ENCODE data around the gene ARHGAP26. TPM values are rescaled to one million over a fixed set of nuclear protein-coding genes. Genes with fewer than 3 reads are reported as not detected.

Gene ARHGAP26
- total RNA-seq, 1 experiment from 2014 or later: 5.9 TPM

DNA sequence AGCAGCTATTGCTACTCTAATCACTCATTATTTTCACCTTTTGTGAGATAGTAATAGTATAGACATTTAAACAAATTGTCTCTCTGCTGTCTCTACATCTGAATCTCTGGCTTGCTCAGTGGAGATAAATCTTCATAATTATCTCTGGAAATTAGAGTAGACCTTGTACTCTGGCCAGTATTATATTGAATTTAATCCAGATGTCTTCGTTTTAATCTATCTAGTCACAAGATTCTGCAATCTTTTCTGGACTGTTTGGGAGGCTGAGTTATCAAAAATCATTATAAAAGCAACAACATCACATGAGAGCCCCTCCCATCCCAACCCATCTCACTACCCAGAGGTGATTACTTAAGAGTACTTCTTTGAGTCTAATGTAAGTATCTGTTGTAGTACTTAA is 19.0 kb downstream of the ARHGAP26 start:
- H3K36me3 ChIP-seq (replicated peaks; ENCODE audit: control insufficient read depth, insufficient read depth, low read length): no peaks in the 10 kb centered on the region
- DNase-seq: no peak
- H3K4me3 ChIP-seq (ENCODE audit: insufficient read depth, low read depth, low read length): no peak overlapping the region
- no peaks in the 10 kb centered on the region for H3K27me3 ChIP-seq (ENCODE audit: control insufficient read depth, insufficient read depth, low read length)

DNA sequence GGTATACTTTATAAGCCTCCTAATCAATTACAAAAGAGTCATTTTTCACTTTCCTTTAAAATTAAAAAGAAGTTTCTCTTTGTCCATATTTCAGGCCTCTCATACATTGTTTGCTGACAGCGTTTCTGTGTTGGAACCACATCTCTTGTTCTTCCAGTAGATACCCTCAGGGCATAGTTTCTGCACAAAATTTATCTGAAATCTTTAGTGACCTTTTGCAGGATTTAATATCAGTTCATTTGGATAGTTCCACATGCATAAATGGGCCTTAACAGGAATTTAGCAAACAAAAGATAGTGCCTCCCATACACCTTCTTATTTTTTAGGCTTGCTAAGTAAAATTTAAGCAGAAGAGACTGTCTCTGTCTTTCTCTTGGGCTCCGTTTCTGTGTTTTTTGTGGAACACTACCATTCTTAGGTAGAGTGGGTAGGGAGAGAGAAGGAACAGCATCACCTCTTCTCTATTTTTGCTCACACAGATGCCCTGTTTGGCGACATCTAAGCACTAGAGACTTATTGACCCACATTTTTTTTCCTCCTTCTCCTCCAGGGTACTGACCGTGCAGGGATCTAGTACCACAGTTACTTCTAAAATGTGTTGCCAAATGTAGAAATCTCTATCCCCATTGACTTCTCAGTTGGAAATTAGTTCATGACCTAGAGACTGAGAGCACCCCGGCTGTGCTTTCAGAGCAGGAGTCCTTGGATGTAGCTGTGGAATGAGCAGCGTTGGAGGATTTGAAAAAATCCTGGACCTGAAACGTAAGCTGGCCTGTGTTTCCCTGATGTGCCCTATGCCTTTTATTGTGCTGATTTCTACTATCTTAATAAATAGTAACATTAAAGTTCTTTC is 22.1 kb downstream of the ARHGAP26 start:
- DNase-seq: no peak
- no peaks in the 10 kb centered on the region for H3K36me3 ChIP-seq (replicated peaks; ENCODE audit: control insufficient read depth, insufficient read depth, low read length)
- no peak overlapping the region for H3K4me3 ChIP-seq (ENCODE audit: insufficient read depth, low read depth, low read length)
- no peaks in the 10 kb centered on the region for H3K27me3 ChIP-seq (ENCODE audit: control insufficient read depth, insufficient read depth, low read length)

DNA sequence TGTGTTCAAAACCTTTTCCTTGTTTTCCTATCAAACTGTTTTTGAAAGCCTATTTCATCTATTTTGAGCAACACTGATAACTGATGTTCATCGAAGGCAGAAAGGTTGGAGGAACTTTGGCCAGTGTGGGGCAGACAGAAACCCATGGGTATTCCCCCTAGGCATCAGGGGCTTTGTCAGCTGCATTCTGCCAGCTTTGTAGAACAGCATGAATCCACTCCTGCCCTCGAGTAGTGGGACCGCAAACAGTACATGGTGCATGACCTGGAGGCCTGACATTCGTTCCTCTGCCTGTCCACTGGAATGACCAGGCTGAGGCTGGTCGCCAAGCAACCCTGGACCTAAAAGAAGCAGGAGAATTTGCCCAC is 22.7 kb downstream of the ARHGAP26 start:
- Histone ChIP-seq H3K36me3 (replicated peaks; ENCODE audit: control insufficient read depth, insufficient read depth, low read length) (no peaks in the 10 kb centered on the region), H3K4me3 (ENCODE audit: insufficient read depth, low read depth, low read length) (no peak overlapping the region), H3K27me3 (ENCODE audit: control insufficient read depth, insufficient read depth, low read length) (no peaks in the 10 kb centered on the region)
- DNase-seq: no peak

DNA sequence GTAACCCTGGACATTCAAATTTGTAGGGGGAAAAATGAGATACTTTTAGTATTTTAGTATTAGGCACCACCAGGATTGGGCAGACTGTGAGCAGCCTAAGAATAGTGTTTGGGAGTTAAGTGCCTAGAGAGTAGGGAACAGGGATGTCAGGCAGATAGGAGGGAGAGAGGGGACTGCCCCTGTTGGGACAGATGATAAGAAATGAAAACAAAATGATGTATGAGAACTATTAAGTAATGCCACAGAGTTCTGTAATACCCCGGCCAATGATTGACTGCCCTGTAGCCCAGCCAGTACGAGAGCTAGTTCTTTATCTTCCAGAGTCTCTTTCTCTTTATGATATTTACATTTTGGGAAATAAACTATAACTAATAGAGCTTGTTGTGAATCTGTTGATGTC is 24.4 kb downstream of the ARHGAP26 start:
- Histone ChIP-seq H3K27me3 (ENCODE audit: control insufficient read depth, insufficient read depth, low read length) (no peaks in the 10 kb centered on the region), H3K4me3 (ENCODE audit: insufficient read depth, low read depth, low read length) (no peak overlapping the region), H3K36me3 (replicated peaks; ENCODE audit: control insufficient read depth, insufficient read depth, low read length) (no peaks in the 10 kb centered on the region)
- DNase-seq: no peak

DNA sequence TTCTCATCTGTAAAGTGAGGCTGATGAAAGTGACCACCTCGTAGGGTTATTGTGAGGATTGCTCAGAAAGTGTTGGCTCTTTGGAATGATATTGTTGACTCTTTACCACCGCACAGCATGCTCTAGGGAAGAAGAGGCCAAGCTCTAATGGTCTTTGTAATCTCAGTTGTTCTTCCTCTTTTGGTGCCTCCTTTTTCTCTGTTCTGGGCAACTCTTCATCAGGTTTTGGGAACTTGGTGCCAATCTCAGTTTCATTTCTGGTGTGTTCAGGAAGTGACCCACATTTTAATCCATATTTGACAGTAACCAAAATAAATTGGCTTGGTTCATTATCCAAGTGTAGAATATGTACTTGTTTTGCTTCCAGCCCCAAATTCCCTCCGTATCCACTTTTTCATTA is 25.1 kb downstream of the ARHGAP26 start:
- Histone ChIP-seq H3K27me3 (ENCODE audit: control insufficient read depth, insufficient read depth, low read length) (no peaks in the 10 kb centered on the region), H3K36me3 (replicated peaks; ENCODE audit: control insufficient read depth, insufficient read depth, low read length) (no peaks in the 10 kb centered on the region), H3K4me3 (ENCODE audit: insufficient read depth, low read depth, low read length) (no peak overlapping the region)
- no peak for DNase-seq

DNA sequence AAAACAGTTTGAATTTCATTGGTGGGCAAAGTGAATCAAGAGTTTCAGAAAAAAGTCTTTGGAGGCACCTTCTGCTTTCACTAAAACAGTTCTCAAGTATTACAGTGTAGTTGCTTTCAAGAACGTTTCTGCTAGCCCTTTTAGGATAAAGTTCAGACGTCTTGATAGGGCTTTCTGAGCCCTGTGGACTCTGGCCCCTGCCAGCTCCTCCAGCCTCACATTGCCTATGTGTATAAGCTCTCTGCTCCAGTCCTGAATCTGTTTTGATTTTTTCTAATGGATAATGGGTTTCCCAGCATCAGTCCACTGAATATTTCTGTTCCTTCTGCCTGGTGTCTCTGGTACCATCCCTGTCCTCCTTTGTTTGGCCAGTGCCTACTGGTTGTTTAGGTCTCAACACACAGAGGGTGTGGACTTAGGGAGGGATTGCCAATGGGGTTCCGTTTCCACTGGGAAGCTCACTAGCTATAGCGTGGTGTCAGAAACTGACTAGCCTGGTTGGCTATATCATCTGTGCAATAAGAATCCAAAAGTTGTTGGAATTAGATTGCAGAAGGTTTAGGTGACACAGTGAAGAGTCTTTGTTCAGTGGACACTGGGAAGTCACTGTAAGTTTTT is 26.4 kb downstream of the ARHGAP26 start:
- Histone ChIP-seq H3K27me3 (ENCODE audit: control insufficient read depth, insufficient read depth, low read length) (no peaks in the 10 kb centered on the region), H3K36me3 (replicated peaks; ENCODE audit: control insufficient read depth, insufficient read depth, low read length) (no peaks in the 10 kb centered on the region), H3K4me3 (ENCODE audit: insufficient read depth, low read depth, low read length) (no peak overlapping the region)
- no peak for DNase-seq

DNA sequence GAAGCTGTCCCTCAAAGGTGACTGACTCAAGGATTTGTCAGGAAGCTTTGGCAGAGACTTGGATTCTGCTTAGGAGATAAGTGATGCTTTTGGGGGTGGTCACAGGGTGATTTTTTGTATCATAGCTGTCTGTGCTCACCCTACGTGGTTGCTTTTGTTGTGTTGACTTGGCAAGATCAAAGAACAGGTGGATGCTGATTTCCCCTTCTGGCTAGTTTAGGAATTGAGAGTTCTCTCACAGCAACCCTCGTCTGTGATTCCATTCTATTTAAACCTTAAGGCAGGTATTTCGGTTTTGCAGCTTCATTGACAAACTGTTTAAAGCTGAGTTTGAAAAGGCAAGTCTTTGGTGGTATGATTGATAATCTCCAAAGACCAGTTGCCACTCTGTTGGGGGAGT is 27.2 kb downstream of the ARHGAP26 start:
- Histone ChIP-seq H3K36me3 (replicated peaks; ENCODE audit: control insufficient read depth, insufficient read depth, low read length) (no peaks in the 10 kb centered on the region), H3K27me3 (ENCODE audit: control insufficient read depth, insufficient read depth, low read length) (no peaks in the 10 kb centered on the region), H3K4me3 (ENCODE audit: insufficient read depth, low read depth, low read length) (no peak overlapping the region)
- no peak for DNase-seq

DNA sequence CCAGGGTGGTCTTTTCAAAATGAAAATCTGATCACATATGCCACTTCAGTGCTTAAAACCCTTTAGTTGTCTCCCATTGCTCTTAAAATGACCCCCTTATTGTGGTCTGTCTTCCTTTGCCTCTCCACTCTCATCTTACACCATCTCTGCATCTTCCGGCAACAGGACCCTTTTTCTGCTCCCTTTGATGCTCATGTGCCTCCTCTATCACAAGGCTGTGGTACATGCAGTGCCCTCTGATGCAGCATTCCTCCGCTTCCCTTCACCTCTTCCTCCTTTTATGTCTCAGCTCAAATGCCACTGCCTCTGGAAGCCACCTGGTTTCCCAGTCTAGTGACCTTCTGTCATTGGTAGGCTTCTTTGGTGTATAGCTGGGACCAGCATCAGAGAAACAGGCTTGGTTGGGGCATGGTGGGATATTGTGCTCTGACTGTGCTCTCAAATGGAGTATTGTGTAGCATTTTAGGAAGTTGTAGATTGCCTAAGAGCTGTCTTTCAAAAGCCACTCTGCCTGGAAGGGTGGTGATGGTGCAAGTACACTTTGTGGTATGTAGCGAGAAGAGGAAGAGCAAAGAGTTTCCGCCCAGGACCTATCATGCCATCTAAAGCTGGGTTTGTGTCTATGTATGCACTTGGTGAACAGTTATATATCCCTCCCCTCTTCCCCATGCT is 28.1 kb downstream of the ARHGAP26 start:
- no peak overlapping the region for H3K4me3 ChIP-seq (ENCODE audit: insufficient read depth, low read depth, low read length)
- DNase-seq: no peak
- H3K27me3 ChIP-seq (ENCODE audit: control insufficient read depth, insufficient read depth, low read length): no peaks in the 10 kb centered on the region
- H3K36me3 ChIP-seq (replicated peaks; ENCODE audit: control insufficient read depth, insufficient read depth, low read length): no peaks in the 10 kb centered on the region

DNA sequence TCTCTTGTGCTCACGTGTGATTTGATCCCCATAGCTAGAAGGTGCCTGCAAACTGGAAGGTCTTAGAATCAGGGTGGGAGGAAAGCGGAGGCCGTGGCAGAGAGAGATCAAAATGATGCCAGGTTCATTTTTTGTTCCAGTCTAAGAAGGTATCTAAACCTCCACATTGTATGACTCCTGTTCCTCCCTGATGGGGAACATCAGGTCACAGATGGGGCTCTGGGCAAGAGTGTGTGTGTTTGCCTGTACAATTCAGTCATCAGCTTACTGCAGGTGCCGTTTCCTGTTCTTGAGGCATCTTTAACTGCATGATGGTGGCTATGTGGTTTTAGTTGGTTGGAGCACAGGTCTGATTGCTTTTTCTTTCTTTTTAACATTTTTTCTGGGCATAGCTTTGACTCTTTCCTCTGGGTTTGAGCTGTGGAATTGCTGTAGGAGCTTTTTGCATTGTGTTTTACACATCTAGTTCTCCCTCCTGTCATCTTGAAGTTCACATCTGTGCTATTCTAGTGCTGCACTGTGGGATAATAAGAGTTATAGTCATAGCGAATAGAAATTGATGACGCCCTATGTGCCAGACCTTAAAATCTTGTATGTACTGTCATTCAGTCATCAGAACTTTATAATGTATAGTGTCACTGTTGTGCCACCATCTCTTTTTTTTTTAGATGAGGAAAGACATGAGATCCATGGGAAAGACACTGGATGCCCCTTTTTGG is 30.8 kb downstream of the ARHGAP26 start:
- H3K36me3 ChIP-seq (replicated peaks; ENCODE audit: control insufficient read depth, insufficient read depth, low read length): no peaks in the 10 kb centered on the region
- no peaks in the 10 kb centered on the region for H3K27me3 ChIP-seq (ENCODE audit: control insufficient read depth, insufficient read depth, low read length)
- no peak for DNase-seq
- H3K4me3 ChIP-seq (ENCODE audit: insufficient read depth, low read depth, low read length): no peak overlapping the region

DNA sequence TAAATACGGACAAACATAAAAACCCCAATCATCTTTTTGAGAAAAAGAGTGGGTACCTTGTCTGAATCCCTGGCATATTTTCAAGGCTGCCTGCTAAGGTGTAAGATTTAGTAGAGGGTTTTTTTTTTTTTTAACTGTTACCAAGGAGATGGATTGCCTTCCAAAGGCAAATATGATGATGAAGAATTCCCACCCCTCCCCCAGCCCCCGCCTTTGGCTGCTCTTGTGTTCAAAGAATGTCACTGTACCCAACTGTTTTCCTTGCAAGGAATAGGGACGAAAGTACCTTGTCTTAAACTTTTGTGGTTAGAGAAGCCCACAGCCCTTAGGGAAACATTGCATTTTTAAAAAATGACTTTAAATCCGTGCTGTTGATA is 31.3 kb downstream of the ARHGAP26 start:
- Histone ChIP-seq H3K4me3 (ENCODE audit: insufficient read depth, low read depth, low read length) (no peak overlapping the region), H3K36me3 (replicated peaks; ENCODE audit: control insufficient read depth, insufficient read depth, low read length) (no peaks in the 10 kb centered on the region), H3K27me3 (ENCODE audit: control insufficient read depth, insufficient read depth, low read length) (no peaks in the 10 kb centered on the region)
- no peak for DNase-seq

DNA sequence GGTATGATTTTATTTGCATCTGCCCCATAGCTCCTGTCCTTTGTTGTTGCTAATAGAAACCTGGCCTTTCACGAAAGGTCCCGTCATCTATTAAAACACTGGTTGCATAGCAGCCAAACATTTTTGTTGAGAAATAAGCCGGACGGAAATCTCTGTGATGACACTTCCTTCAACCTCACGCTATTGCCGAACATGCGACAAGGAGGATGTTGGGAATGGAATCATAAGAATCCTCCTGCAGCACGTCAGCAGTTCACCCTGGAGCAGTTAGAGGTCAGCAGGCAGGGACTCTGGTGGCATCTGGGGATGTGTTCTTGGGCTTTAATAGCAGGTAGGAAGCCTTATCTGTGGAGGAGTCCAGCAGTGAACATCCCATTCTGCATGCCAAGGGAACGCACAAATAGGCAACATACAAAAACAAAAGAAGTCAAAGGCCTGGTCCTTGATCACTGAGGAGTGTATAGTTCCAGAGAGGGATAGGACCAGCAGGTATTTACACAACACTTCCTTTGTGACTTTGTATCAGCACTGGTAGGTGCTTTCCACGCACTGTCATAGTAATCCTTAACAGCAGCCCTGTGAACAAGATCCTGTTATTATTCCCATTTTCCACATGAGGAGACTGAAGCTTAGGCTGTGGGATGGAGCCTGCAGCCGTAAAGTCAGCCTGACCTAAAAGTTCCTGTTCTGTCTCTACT is 33.4 kb downstream of the ARHGAP26 start:
- no peak for DNase-seq
- H3K27me3 ChIP-seq (ENCODE audit: control insufficient read depth, insufficient read depth, low read length): no peaks in the 10 kb centered on the region
- no peaks in the 10 kb centered on the region for H3K36me3 ChIP-seq (replicated peaks; ENCODE audit: control insufficient read depth, insufficient read depth, low read length)
- H3K4me3 ChIP-seq (ENCODE audit: insufficient read depth, low read depth, low read length): no peak overlapping the region

DNA sequence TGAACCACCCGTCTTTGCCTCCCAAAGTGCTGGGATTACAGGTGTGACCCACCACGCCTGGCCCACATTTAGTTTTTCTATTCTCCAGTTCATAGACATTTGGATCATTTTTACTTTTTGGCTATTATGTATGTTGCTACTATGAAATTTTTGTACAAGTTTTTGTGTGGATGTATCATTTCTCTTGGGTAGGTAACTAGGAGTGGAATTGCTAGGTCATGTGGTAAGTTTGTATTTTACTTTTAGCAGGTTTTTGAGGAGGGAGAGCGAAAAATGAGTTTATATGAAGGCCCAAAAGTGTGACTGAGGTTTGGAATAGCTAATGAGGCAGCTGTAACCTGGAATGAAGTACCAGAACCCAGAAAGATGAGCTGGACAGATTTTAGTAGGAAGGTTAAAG is 35.2 kb downstream of the ARHGAP26 start:
- H3K27me3 ChIP-seq (ENCODE audit: control insufficient read depth, insufficient read depth, low read length): no peaks in the 10 kb centered on the region
- H3K36me3 ChIP-seq (replicated peaks; ENCODE audit: control insufficient read depth, insufficient read depth, low read length): no peaks in the 10 kb centered on the region
- H3K4me3 ChIP-seq (ENCODE audit: insufficient read depth, low read depth, low read length): no peak overlapping the region
- no peak for DNase-seq

DNA sequence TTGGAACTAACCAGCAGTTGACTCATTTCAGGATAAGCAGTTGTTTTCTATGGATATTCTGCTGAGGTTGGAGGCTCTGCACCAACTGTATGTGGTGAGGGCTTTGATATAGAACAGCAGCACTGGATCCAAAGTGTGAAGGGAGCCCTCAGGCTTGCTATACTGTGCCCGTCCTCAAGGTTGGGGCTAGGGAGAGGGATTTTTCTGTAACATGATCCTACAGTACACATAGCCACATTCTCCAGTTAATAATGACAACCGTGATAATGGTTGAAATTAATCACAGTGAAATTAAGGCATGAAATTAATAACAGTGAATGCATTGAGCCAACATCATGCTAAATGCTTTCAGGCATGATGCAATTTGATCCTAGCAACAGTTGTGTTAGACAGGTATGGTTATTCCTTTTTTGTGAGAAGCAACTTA is 36.7 kb downstream of the ARHGAP26 start:
- no peaks in the 10 kb centered on the region for H3K36me3 ChIP-seq (replicated peaks; ENCODE audit: control insufficient read depth, insufficient read depth, low read length)
- H3K27me3 ChIP-seq (ENCODE audit: control insufficient read depth, insufficient read depth, low read length): no peaks in the 10 kb centered on the region
- DNase-seq: no peak
- no peak overlapping the region for H3K4me3 ChIP-seq (ENCODE audit: insufficient read depth, low read depth, low read length)

DNA sequence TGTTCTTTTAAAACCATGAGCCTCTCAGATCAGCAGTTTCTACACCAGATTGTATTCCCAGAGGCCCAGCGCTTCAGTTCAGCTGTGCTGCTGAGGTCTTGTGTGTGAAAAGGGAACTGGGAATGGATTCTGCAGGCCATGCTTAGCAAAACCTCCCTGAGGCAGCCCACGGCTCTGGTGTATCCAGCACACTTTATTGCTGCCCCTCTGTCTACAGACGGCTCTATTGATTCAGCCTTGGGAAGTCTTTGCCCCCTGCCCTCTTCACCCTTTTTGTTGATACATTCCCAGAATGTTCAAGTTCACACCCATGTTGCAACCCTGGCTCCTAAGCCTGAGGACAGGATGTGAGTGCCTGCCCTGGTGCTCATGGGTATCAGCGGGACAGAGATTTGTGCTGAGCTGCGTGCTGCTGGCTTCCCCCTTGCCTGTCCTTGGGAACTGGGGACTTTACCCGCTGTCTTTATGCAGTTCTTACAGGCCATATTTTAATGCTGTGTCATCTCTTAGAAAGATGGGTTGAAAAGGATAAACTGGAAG is 37.3 kb downstream of the ARHGAP26 start:
- DNase-seq: no peak
- Histone ChIP-seq H3K4me3 (ENCODE audit: insufficient read depth, low read depth, low read length) (no peak overlapping the region), H3K27me3 (ENCODE audit: control insufficient read depth, insufficient read depth, low read length) (no peaks in the 10 kb centered on the region), H3K36me3 (replicated peaks; ENCODE audit: control insufficient read depth, insufficient read depth, low read length) (no peaks in the 10 kb centered on the region)

Data from H7 (cell line).